ENCODE data around the gene TSHZ2. TPM values are rescaled to one million over a fixed set of nuclear protein-coding genes. Genes with fewer than 3 reads are reported as not detected.

TSHZ2 gene
- total RNA-seq, 1 experiment from 2014 or later, result 2.3 TPM

DNA sequence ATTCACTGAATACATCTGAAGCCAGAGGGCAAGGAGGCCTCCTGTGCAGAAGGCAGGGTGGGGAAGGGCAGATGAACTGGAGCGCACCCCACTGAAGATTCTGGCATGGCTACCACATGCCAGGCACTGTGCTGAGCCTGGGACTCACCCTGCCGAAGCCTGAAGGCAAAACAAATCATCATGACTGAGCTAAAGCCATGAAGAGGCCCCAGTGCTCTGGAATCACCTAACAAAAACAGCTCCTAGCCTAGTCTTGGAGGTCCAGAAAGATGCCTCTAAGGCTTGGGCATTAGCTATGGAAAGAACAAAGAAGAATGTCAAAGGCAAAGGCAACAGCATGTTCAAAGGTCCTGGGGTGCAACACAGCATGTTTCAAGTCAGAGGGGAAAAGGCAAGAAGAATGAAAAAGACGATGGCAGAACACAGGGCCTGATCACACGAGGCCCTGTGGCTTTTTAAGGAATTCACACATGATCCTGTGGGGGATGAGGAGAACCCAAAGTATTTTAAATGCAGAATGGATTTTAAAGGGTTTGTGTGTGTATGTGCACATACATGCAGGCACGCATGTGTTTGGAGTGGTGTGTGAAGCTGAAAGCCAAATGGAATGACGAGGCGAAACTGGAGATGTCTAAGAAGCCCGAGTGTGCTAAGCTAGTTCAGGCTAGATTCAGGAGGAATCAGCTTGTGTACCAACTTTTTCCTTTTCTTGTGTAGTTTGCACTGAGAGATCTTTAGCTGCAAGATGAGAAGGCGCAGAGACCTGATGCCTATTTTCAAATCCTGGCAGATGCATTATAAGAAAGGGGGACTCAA lies 360.1 kb downstream of the TSHZ2 start:
- no TSS peak for BruUV-seq (replicated peaks)
- Mint-ChIP-seq H3K9me3 (ENCODE audit: unreplicated experiment) (peaks cover 9% of the 10 kb centered on the region), H3K4me3 (ENCODE audit: unreplicated experiment) (no peak overlapping the region), H3K36me3 (ENCODE audit: insufficient read depth, unreplicated experiment) (peaks cover under 1% of the 10 kb centered on the region), H3K27ac (ENCODE audit: low read depth, unreplicated experiment) (no peak overlapping the region), H3K4me1 (ENCODE audit: insufficient read depth, unreplicated experiment) (peaks cover 9% of the 10 kb centered on the region), H3K27me3 (ENCODE audit: insufficient read depth, unreplicated experiment) (no peaks in the 10 kb centered on the region)
- no peak for TF ChIP-seq CTCF (IDR thresholded peaks at IDR 0.05; ENCODE audit: unreplicated experiment)
- no peak for DNase-seq (ENCODE audit: unreplicated experiment)
- intact Hi-C loops (cut with micrococcal nuclease), result no loop called here
- ChIA-PET POLR2A (no interaction called here), CTCF (interaction anchor here (0.5 to 1.1 kb wide), 4 partner anchors 8 to 613 kb away, joined by 3 to 4 read pairs (median 3); no protein-coding TSS in a partner anchor)

GRCh38 chr20:53334861-53335260 lies 362.7 kb downstream of the TSHZ2 start:
- no peak for DNase-seq (ENCODE audit: unreplicated experiment)
- H3K27ac Mint-ChIP-seq (ENCODE audit: low read depth, unreplicated experiment), result no peak overlapping the region

DNA sequence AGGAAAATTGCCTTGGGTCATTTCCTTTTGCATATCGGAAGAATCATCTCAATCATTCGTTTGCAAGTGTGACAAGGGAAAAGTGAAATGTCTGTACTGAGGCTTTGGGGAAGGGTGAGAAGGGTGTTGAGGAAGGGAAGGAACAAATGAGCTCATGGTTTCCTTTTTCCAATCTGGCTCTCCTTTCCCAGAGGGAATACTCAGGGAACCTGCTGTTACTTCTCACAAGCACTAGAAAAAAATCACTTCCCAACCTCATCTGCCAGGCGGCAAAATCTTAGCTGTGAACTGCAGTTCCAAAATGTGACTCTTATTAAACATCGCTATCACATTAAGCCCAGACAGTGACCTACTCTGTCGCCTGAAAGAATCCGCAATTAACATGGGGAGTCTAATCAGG lies 363.4 kb downstream of the TSHZ2 start:
- Mint-ChIP-seq H3K4me3 (ENCODE audit: unreplicated experiment) (no peak overlapping the region), H3K27ac (ENCODE audit: low read depth, unreplicated experiment) (no peak overlapping the region), H3K27me3 (ENCODE audit: insufficient read depth, unreplicated experiment) (no peaks in the 10 kb centered on the region), H3K36me3 (ENCODE audit: insufficient read depth, unreplicated experiment) (no peaks in the 10 kb centered on the region), H3K9me3 (ENCODE audit: unreplicated experiment) (peaks cover 9% of the 10 kb centered on the region), H3K4me1 (ENCODE audit: insufficient read depth, unreplicated experiment) (peaks cover 9% of the 10 kb centered on the region)
- no peak for TF ChIP-seq CTCF (IDR thresholded peaks at IDR 0.05; ENCODE audit: unreplicated experiment)
- ChIA-PET CTCF (interaction anchor here (0.5 to 1.4 kb wide), 4 partner anchors 20 to 1022 kb away, joined by 3 to 5 read pairs (median 4); no protein-coding TSS in a partner anchor), POLR2A (interaction anchor here (0.6 kb wide), 1 partner anchor 361 kb away, joined by 3 read pairs; no protein-coding TSS in a partner anchor)
- BruUV-seq (replicated peaks), result no TSS peak
- no peak for DNase-seq (ENCODE audit: unreplicated experiment)
- intact Hi-C loops (cut with micrococcal nuclease), result no loop called here

More at GRCh38 chr20:53334861-53335260, 362.7 kb downstream of the TSHZ2 start:
- intact Hi-C loops (cut with micrococcal nuclease), result no loop called here
- TF ChIP-seq CTCF (IDR thresholded peaks at IDR 0.05; ENCODE audit: unreplicated experiment), result no peak
- POLR2A ChIA-PET, result no interaction called here
- Mint-ChIP-seq H3K4me3 (ENCODE audit: unreplicated experiment) (no peak overlapping the region), H3K36me3 (ENCODE audit: insufficient read depth, unreplicated experiment) (no peaks in the 10 kb centered on the region), H3K27me3 (ENCODE audit: insufficient read depth, unreplicated experiment) (no peaks in the 10 kb centered on the region), H3K9me3 (ENCODE audit: unreplicated experiment) (peaks cover 9% of the 10 kb centered on the region), H3K4me1 (ENCODE audit: insufficient read depth, unreplicated experiment) (peaks cover 9% of the 10 kb centered on the region)
- BruUV-seq (replicated peaks), result no TSS peak
- CTCF ChIA-PET, result no interaction called here

DNA sequence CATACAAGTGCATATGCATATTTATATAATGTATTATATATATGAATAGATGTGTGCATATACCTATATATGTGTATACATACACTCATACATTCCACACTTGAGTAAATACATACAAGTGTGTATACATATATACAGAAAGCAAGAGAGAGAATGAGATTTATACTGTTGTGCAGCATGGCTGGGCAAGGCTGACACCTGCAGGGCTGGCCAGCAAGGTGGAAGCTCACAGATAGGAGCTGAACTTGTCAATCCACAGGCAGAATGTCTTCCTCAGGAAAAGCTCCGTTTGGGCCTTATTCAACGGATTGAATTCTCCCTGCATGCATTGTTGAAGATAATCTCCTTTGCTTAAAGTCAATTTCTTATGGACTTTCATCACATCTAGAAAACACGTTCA lies 364.7 kb downstream of the TSHZ2 start:
- no peak for TF ChIP-seq CTCF (IDR thresholded peaks at IDR 0.05; ENCODE audit: unreplicated experiment)
- H3K27me3 Mint-ChIP-seq (ENCODE audit: insufficient read depth, unreplicated experiment), result no peaks in the 10 kb centered on the region
- intact Hi-C loops (cut with micrococcal nuclease), result no loop called here
- H3K27ac Mint-ChIP-seq (ENCODE audit: low read depth, unreplicated experiment), result no peak overlapping the region
- no peaks in the 10 kb centered on the region for H3K4me1 Mint-ChIP-seq (ENCODE audit: insufficient read depth, unreplicated experiment)
- peaks cover 9% of the 10 kb centered on the region for H3K9me3 Mint-ChIP-seq (ENCODE audit: unreplicated experiment)
- H3K4me3 Mint-ChIP-seq (ENCODE audit: unreplicated experiment), result no peak overlapping the region
- no peak for DNase-seq (ENCODE audit: unreplicated experiment)
- no peaks in the 10 kb centered on the region for H3K36me3 Mint-ChIP-seq (ENCODE audit: insufficient read depth, unreplicated experiment)
- ChIA-PET POLR2A (no interaction called here), CTCF (interaction anchor here (0.6 to 1.6 kb wide), 4 partner anchors 18 to 1024 kb away, joined by 4 to 5 read pairs (median 4); no protein-coding TSS in a partner anchor)
- no TSS peak for BruUV-seq (replicated peaks)
